ENCODE measurements around the gene TXNRD1.

The TXNRD1 gene

DNA sequence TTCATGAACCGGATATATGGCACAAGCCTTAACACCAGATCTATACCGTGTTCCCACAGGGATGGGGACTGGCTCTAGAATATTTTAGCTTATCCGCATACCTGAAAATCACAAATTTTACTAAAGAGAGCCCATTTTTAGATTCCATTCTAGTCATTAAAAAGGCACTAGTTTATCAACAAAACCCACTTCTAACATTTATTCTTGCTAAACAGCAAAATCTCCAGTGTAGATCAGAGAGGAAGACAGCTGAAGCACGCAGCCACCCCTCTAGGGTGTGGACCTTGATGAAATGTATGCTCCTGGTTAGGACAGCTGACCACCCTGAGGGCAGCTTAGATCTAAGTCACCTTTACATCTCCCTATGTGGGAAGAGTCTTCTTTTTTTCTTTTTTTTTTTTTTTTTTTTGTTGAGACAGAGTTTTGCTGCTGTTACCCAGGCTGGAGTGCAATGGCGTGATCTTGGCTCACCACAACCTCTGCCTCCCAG is 150.4 kb downstream of the TXNRD1 start:
- TF ChIP-seq GABPA (IDR thresholded peaks at IDR 0.05; ENCODE audit: low read depth) (no peak), POLR2AphosphoS5 (IDR thresholded peaks at IDR 0.05; ENCODE audit: low read depth) (no peak), SPI1 (IDR thresholded peaks at IDR 0.05; ENCODE audit: borderline replicate concordance, low read depth) (no peak)
- TF ChIP-seq, protein P1, sequence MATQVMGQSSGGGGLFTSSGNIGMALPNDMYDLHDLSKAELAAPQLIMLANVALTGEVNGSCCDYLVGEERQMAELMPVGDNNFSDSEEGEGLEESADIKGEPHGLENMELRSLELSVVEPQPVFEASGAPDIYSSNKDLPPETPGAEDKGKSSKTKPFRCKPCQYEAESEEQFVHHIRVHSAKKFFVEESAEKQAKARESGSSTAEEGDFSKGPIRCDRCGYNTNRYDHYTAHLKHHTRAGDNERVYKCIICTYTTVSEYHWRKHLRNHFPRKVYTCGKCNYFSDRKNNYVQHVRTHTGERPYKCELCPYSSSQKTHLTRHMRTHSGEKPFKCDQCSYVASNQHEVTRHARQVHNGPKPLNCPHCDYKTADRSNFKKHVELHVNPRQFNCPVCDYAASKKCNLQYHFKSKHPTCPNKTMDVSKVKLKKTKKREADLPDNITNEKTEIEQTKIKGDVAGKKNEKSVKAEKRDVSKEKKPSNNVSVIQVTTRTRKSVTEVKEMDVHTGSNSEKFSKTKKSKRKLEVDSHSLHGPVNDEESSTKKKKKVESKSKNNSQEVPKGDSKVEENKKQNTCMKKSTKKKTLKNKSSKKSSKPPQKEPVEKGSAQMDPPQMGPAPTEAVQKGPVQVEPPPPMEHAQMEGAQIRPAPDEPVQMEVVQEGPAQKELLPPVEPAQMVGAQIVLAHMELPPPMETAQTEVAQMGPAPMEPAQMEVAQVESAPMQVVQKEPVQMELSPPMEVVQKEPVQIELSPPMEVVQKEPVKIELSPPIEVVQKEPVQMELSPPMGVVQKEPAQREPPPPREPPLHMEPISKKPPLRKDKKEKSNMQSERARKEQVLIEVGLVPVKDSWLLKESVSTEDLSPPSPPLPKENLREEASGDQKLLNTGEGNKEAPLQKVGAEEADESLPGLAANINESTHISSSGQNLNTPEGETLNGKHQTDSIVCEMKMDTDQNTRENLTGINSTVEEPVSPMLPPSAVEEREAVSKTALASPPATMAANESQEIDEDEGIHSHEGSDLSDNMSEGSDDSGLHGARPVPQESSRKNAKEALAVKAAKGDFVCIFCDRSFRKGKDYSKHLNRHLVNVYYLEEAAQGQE (IDR thresholded peaks at IDR 0.05; ENCODE audit: insufficient replicate concordance, low read depth): no peak
- TF ChIP-seq, protein P2, sequence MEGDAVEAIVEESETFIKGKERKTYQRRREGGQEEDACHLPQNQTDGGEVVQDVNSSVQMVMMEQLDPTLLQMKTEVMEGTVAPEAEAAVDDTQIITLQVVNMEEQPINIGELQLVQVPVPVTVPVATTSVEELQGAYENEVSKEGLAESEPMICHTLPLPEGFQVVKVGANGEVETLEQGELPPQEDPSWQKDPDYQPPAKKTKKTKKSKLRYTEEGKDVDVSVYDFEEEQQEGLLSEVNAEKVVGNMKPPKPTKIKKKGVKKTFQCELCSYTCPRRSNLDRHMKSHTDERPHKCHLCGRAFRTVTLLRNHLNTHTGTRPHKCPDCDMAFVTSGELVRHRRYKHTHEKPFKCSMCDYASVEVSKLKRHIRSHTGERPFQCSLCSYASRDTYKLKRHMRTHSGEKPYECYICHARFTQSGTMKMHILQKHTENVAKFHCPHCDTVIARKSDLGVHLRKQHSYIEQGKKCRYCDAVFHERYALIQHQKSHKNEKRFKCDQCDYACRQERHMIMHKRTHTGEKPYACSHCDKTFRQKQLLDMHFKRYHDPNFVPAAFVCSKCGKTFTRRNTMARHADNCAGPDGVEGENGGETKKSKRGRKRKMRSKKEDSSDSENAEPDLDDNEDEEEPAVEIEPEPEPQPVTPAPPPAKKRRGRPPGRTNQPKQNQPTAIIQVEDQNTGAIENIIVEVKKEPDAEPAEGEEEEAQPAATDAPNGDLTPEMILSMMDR (IDR thresholded peaks at IDR 0.05; ENCODE audit: insufficient read depth, low read length): no peak
- no peak for DNase-seq (ENCODE audit: low read depth in 1 of 2, low spot score in 1 of 2)
- Histone ChIP-seq H3K27ac (replicated peaks) (no peak overlapping the region), H3K27me3 (ENCODE audit: insufficient read depth, poor library complexity, severe bottlenecking) (no peaks in the 10 kb centered on the region), H3K4me3 (replicated peaks; ENCODE audit: insufficient read depth, low read length) (no peak overlapping the region)

DNA sequence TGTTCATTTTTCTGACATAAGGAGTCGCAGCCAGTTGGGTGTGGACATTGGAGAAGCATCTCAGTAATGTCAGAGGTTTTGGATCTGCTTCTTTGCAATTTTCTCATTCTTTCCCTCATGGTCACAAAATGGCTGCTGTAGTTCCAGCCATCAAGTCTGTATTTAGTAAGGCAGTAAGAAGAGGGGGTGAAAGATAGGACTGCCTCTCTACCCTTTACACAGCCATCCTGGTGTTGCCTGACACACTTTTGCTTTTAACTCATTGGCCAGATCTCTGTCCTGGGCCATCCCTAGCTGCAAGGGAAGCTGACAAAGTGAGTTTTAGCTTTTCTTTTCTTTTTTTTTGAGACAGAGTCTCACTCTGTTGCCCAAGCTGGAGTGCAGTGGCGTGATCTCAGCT is 154.1 kb downstream of the TXNRD1 start:
- Histone ChIP-seq H3K27me3 (ENCODE audit: insufficient read depth, poor library complexity, severe bottlenecking) (no peaks in the 10 kb centered on the region), H3K27ac (replicated peaks) (no peak overlapping the region), H3K4me3 (replicated peaks; ENCODE audit: insufficient read depth, low read length) (no peak overlapping the region)
- TF ChIP-seq GABPA (IDR thresholded peaks at IDR 0.05; ENCODE audit: low read depth) (no peak), POLR2AphosphoS5 (IDR thresholded peaks at IDR 0.05; ENCODE audit: low read depth) (no peak), SPI1 (IDR thresholded peaks at IDR 0.05; ENCODE audit: borderline replicate concordance, low read depth) (no peak)
- TF ChIP-seq, protein P2 (IDR thresholded peaks at IDR 0.05; ENCODE audit: insufficient read depth, low read length): no peak
- TF ChIP-seq, protein P1 (IDR thresholded peaks at IDR 0.05; ENCODE audit: insufficient replicate concordance, low read depth): no peak
- no peak for DNase-seq (ENCODE audit: low read depth in 1 of 2, low spot score in 1 of 2)

DNA sequence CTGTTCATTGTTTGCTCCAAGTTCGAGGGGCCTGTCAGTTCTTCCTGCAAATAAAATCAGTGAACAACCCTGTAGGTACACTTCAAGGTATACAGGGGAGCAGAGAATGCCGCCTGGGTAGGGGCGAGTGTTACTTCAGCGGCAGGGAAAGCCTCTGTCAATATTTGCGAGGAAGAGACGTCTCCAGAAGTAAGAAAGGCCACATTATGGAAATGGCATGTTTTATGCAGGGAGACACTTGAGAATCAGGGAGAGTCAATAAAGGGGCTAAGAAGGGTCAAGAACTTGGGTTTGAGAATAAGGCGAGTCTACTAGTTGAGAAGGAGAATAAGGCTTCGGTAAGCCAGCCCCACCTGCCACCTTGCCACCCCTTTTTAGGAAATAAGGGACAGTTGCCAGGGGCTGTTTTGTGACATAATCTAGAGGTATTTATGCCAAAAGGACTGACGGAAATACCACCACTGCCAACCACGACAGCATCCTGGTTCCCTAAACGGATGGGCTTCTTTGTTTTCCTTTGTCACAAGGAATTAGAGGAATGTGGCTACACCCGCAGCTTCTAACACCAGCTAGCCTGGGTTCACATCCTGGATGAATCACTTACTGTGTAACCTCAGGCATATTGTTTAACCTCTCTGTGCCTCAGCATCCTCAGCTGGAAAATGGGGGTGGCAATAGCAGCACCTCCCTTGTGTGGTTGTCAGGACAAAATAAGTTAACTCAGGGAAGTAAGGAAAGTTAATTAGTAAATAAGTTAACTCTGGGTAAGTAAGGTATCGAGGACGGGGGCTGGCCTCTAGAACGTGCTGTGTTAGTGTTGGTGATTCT is 155.7 kb downstream of the TXNRD1 start:
- Histone ChIP-seq H3K4me3 (replicated peaks; ENCODE audit: insufficient read depth, low read length) (no peak overlapping the region), H3K27me3 (ENCODE audit: insufficient read depth, poor library complexity, severe bottlenecking) (no peaks in the 10 kb centered on the region), H3K27ac (replicated peaks) (no peak overlapping the region)
- TF ChIP-seq GABPA (IDR thresholded peaks at IDR 0.05; ENCODE audit: low read depth): no peak
- TF ChIP-seq SPI1 (IDR thresholded peaks at IDR 0.05; ENCODE audit: borderline replicate concordance, low read depth): no peak
- TF ChIP-seq, protein P2 (IDR thresholded peaks at IDR 0.05; ENCODE audit: insufficient read depth, low read length): no peak
- no peak for TF ChIP-seq POLR2AphosphoS5 (IDR thresholded peaks at IDR 0.05; ENCODE audit: low read depth)
- TF ChIP-seq, protein P1 (IDR thresholded peaks at IDR 0.05; ENCODE audit: insufficient replicate concordance, low read depth): no peak
- no peak for DNase-seq (ENCODE audit: low read depth in 1 of 2, low spot score in 1 of 2)

Measured in HL-60 (cell line).